DOHH2 (cell line): ENCODE results near the gene CNTN3.

Experiments used
- EZH2phosphoT487 ChIP-seq: fragments of 200-600 bp; sonication (generic); IDR thresholded peaks from 2 replicates; pipeline ENCODE4 v1.6.1; 2017; ENCODE audit warnings: borderline replicate concordance, mild to moderate bottlenecking, antibody characterized with exemption, low read length, moderate library complexity, mixed read lengths
- TF ChIP-seq, protein P1 (sequence below): fragments of 200-600 bp; sonication (generic); IDR thresholded peaks from one replicate; pipeline ENCODE4 v1.5.1; 2014; ENCODE audit warnings: antibody characterized with exemption, mild to moderate bottlenecking, low read depth, low read length; ENCODE audit not compliant: poor library complexity, severe bottlenecking

DNA sequence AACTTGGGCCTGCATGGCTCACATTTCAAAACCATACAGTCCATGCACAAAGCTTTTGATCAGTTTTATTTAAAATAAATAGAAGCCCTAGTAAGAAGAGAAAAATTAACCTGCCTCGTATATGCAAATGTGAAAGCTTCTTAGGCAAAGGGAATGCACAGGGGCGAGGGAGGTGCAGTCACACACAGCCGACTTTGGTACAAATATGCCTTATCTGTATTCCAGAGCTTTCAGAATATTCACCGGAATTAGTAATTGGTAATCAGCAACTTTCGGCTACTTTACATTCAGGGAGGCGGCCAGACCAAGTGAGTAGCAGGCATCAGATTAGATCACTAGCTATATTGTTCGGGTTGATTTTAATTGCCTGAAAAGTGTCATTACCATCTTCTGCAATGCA lies 7.5 kb downstream of the CNTN3 start:
- TF ChIP-seq, protein P1, sequence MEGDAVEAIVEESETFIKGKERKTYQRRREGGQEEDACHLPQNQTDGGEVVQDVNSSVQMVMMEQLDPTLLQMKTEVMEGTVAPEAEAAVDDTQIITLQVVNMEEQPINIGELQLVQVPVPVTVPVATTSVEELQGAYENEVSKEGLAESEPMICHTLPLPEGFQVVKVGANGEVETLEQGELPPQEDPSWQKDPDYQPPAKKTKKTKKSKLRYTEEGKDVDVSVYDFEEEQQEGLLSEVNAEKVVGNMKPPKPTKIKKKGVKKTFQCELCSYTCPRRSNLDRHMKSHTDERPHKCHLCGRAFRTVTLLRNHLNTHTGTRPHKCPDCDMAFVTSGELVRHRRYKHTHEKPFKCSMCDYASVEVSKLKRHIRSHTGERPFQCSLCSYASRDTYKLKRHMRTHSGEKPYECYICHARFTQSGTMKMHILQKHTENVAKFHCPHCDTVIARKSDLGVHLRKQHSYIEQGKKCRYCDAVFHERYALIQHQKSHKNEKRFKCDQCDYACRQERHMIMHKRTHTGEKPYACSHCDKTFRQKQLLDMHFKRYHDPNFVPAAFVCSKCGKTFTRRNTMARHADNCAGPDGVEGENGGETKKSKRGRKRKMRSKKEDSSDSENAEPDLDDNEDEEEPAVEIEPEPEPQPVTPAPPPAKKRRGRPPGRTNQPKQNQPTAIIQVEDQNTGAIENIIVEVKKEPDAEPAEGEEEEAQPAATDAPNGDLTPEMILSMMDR = no peak
- no peak for TF ChIP-seq EZH2phosphoT487
